ENCODE measurements around the gene HTATSF1. TPM values are rescaled to one million over a fixed set of nuclear protein-coding genes. Genes with fewer than 3 reads are reported as not detected.

The HTATSF1 gene
- total RNA-seq, 1 donor from 2014 or later = 38.4 TPM

DNA sequence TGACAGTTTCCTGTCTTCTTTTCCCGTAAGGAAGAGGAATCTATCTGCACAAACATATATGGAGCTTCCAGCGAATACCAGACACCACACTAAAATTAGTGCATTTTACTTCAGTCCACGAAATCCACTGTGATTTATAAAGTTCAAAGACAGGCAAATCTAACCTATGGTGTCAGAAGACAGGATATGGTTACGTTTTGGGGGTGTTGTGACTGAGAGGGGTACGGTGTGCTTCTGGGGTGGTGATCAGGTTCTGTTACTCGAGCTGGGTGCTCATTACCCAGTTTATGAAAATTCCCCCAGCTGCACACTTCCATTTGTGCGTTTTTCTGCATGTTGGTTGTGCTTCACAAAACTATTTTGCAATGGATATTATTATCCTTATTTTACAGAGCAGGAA, 44.9 kb downstream of the HTATSF1 start:
- H3K36me3 ChIP-seq (ENCODE audit: control insufficient read depth, insufficient read depth, low read length) = no peaks in the 10 kb centered on the region
- TF ChIP-seq, protein P1, sequence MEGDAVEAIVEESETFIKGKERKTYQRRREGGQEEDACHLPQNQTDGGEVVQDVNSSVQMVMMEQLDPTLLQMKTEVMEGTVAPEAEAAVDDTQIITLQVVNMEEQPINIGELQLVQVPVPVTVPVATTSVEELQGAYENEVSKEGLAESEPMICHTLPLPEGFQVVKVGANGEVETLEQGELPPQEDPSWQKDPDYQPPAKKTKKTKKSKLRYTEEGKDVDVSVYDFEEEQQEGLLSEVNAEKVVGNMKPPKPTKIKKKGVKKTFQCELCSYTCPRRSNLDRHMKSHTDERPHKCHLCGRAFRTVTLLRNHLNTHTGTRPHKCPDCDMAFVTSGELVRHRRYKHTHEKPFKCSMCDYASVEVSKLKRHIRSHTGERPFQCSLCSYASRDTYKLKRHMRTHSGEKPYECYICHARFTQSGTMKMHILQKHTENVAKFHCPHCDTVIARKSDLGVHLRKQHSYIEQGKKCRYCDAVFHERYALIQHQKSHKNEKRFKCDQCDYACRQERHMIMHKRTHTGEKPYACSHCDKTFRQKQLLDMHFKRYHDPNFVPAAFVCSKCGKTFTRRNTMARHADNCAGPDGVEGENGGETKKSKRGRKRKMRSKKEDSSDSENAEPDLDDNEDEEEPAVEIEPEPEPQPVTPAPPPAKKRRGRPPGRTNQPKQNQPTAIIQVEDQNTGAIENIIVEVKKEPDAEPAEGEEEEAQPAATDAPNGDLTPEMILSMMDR (IDR thresholded peaks at IDR 0.05; ENCODE audit: insufficient read depth, low read length, severe bottlenecking) = no peak

DNA sequence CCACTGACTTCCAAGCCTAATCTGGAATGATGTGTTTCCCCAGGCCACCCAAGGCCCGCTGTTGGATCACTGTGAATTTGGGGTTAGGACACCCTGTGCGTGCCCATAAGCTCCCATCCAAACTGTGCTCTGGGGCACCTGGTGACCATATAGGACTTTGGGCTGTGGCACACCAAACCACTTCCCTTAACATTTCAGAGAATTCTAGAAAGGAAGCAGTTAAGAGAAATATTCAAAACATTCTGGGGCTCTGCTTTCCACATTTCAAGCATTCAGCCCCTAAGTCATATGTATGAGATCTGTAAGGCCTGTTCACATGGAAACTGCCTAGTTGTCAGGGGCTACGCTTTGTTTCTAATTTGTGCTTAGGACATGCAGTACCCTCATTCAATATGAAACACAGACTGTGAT, 49.0 kb downstream of the HTATSF1 start:
- Histone ChIP-seq H3K4me3 (ENCODE audit: low read depth, low read length) (no peak overlapping the region), H3K27me3 (ENCODE audit: control insufficient read depth, insufficient read depth, low read length) (no peaks in the 10 kb centered on the region), H3K36me3 (ENCODE audit: control insufficient read depth, insufficient read depth, low read length) (no peaks in the 10 kb centered on the region)
- TF ChIP-seq, protein P1 (IDR thresholded peaks at IDR 0.05; ENCODE audit: insufficient read depth, low read length, severe bottlenecking) = no peak
- FAIRE-seq = no peak
- DNase-seq (ENCODE audit: low read depth) = no peak

More for the DNA sequence above, 44.9 kb downstream of the HTATSF1 start:
- H3K27me3 ChIP-seq (ENCODE audit: control insufficient read depth, insufficient read depth, low read length) = no peaks in the 10 kb centered on the region
- no peak overlapping the region for H3K4me3 ChIP-seq (ENCODE audit: low read depth, low read length)
- FAIRE-seq (no peak), DNase-seq (ENCODE audit: low read depth) (no peak)

DNA sequence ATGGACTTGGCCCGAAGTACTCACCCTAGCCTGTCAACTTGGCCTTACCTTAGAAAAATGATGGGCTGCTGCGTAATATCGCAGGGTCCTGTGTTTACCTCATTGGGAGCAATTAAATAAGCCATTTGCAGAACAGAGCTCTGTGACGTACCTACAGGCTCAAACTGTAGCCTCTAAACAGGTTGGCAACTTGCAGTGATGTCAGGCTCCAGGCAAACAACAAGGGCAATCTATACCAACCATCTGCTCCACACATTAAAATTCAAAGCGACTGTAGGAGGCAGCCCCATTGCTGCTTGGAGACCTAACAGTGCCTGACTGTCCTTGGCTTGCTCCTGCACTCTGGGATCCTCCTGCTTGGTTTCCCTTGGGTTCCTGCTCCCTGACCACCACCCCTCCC, 51.8 kb downstream of the HTATSF1 start:
- TF ChIP-seq, protein P1 (IDR thresholded peaks at IDR 0.05; ENCODE audit: insufficient read depth, low read length, severe bottlenecking) = no peak
- DNase-seq (ENCODE audit: low read depth) (no peak), FAIRE-seq (no peak)
- no peaks in the 10 kb centered on the region for H3K27me3 ChIP-seq (ENCODE audit: control insufficient read depth, insufficient read depth, low read length)
- H3K36me3 ChIP-seq (ENCODE audit: control insufficient read depth, insufficient read depth, low read length) = no peaks in the 10 kb centered on the region
- H3K4me3 ChIP-seq (ENCODE audit: low read depth, low read length) = no peak overlapping the region

DNA sequence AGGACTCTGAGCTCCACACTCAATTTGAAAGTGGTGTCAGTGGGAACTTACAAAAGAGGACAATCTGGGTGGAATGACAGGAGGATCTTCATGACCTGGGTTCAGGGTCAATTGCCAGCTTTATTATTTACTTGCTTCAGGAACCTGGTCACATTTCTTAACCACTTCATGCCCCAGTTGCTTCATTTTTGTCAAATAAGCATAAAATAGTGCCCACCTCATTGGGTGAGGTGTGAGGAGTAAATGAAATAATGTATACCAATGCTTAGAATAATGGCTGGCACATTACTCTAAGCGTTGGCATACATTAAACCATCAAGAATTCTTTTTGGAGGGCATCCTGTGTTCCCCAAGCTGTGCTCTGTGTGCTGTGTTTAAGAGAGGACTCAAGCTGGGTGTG, 54.0 kb downstream of the HTATSF1 start:
- TF ChIP-seq, protein P1 (IDR thresholded peaks at IDR 0.05; ENCODE audit: insufficient read depth, low read length, severe bottlenecking) = no peak
- H3K36me3 ChIP-seq (ENCODE audit: control insufficient read depth, insufficient read depth, low read length) = no peaks in the 10 kb centered on the region
- no peaks in the 10 kb centered on the region for H3K27me3 ChIP-seq (ENCODE audit: control insufficient read depth, insufficient read depth, low read length)
- no peak for DNase-seq (ENCODE audit: low read depth)
- H3K4me3 ChIP-seq (ENCODE audit: low read depth, low read length) = no peak overlapping the region
- FAIRE-seq = no peak

DNA sequence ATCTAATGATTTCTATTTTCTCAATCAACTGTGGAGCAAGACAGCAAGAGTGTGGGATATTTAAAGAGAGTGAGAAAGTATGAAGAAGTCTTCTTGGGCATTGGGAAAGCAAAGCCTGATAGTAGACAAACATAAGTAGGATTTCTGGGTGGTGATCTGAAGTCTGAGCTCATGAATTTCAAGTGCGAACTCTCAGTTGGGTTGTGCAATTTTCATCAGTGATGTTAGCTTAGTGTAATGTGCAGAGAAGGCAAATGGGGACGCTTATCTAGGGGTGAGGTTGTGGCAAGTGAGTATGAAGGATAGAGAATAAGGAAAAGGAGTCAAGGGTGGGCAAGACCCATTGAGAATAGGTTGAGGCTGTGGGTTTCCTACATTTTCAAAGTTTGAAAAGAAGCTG, 58.3 kb downstream of the HTATSF1 start:
- Histone ChIP-seq H3K36me3 (ENCODE audit: control insufficient read depth, insufficient read depth, low read length) (no peaks in the 10 kb centered on the region), H3K27me3 (ENCODE audit: control insufficient read depth, insufficient read depth, low read length) (no peaks in the 10 kb centered on the region), H3K4me3 (ENCODE audit: low read depth, low read length) (no peak overlapping the region)
- TF ChIP-seq, protein P1 (IDR thresholded peaks at IDR 0.05; ENCODE audit: insufficient read depth, low read length, severe bottlenecking) = no peak
- no peak for FAIRE-seq
- DNase-seq (ENCODE audit: low read depth) = no peak

Other genes starting within 250 kb of the HTATSF1 start
- 3.2 and 5.1 TPM in 2 replicates for gene MAP7D3, start 246.2 kb upstream of the HTATSF1 start, total RNA-seq
- not detected in 2 replicates for gene ADGRG4, start 196.6 kb upstream of the HTATSF1 start, total RNA-seq
- gene BRS3, start 9.6 kb upstream of the HTATSF1 start, total RNA-seq = not detected in 2 replicates
- 0.26 and 0.77 TPM in 2 replicates for gene VGLL1, start 34.6 kb downstream of the HTATSF1 start, total RNA-seq
- gene CD40LG, start 150.6 kb downstream of the HTATSF1 start, total RNA-seq = not detected in 2 replicates

All from bronchial epithelial cell (primary cell).